Thymus (tissue), 11 donors: Measurements from ENCODE around the gene ZNF548. TPM values are rescaled to one million over a fixed set of nuclear protein-coding genes. Genes with fewer than 3 reads are reported as not detected.

Experiments
- DNase-seq, 9 donors: peaks; one replicate each; pipeline ENCODE4 v3.0.0-alpha.2; 2013; ENCODE audit warnings: low spot score in 9 of 9, low read depth in 6 of 9, missing footprints in 1 of 9
- H3K27ac ChIP-seq, 2 donors: one replicate each; pipeline ENCODE4 v1.5.1; 2013; ENCODE audit warnings: control low read depth in 1 of 2, low read depth in 1 of 2, low read length in 1 of 2, mild to moderate bottlenecking in 1 of 2, moderate library complexity in 1 of 2
- H3K27me3 ChIP-seq, 2 donors: one replicate each; pipeline ENCODE4 v1.5.1; 2013; ENCODE audit warnings: low read length in 1 of 2; ENCODE audit not compliant: control insufficient read depth in 2 of 2, insufficient read depth in 1 of 2
- H3K36me3 ChIP-seq, 2 donors: one replicate each; pipeline ENCODE4 v1.5.1; 2013; ENCODE audit warnings: low read length in 1 of 2, mild to moderate bottlenecking in 1 of 2, moderate library complexity in 1 of 2; ENCODE audit not compliant: control insufficient read depth in 2 of 2, insufficient read depth in 2 of 2
- H3K4me1 ChIP-seq, 2 donors: one replicate each; pipeline ENCODE4 v1.5.1; 2013; ENCODE audit warnings: low read length in 2 of 2; ENCODE audit not compliant: control insufficient read depth in 2 of 2, insufficient read depth in 2 of 2
- H3K4me3 ChIP-seq, 2 donors: one replicate each; pipeline ENCODE4 v1.5.1; 2013; ENCODE audit warnings: low read length in 2 of 2, control low read depth in 1 of 2, mild to moderate bottlenecking in 1 of 2
- H3K9me3 ChIP-seq, 2 donors: one replicate each; pipeline ENCODE4 v1.5.1; 2013; ENCODE audit warnings: low read length in 1 of 2, mild to moderate bottlenecking in 1 of 2; ENCODE audit not compliant: control insufficient read depth in 2 of 2, insufficient read depth in 1 of 2
- WGBS: extraction: QIAGEN DNeasy Blood & Tissue Kit; methylation state at CpG from one replicate; pipeline ENCODE4 v1.1.7; 2013; 5-methylcytosine and 5-hydroxymethylcytosine counted together
- polyA plus RNA-seq: library from polyadenylated mRNA; stranded (reverse); fragments of 200-250 nt; gene quantifications from one replicate; pipeline ENCODE4 v1.2.3, GENCODE V29; 2013
- total RNA-seq: library from RNA; stranded (reverse); fragments of 120-200 nt; gene quantifications from one replicate; pipeline ENCODE4 v1.2.4, GENCODE V29; 2013
- donor health status: healthy.

The ZNF548 gene
- total and polyA plus RNA-seq, 2 donors, result 14.7 to 26.4 TPM

DNA sequence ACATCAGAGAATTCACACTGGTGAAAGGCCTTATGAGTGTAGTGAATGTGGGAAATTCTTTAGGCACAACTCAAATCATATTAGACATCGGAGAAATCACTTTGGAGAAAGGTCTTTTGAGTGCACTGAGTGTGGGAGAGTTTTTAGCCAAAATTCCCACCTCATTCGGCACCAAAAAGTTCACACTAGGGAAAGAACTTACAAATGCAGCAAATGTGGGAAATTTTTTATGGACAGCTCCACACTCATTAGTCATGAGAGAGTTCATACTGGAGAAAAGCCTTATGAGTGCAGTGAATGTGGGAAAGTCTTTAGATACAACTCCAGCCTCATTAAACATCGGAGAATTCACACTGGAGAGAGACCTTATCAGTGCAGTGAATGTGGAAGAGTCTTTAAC is 31.4 kb downstream of the ZNF548 start:
- H3K27me3 ChIP-seq, result no peaks in the 10 kb centered on the region
- WGBS, result 98% methylated on average over 3 of the region's 3 CpGs
- peaks cover 0 to 4% of the 10 kb centered on the region in 2 donors for H3K9me3 ChIP-seq
- DNase-seq, result no peak
- no peak overlapping the region for H3K27ac ChIP-seq
- H3K4me3 ChIP-seq, result no peak overlapping the region
- H3K36me3 ChIP-seq, result peaks cover 32% of the 10 kb centered on the region in 2 donors
- no peaks in the 10 kb centered on the region for H3K4me1 ChIP-seq

DNA sequence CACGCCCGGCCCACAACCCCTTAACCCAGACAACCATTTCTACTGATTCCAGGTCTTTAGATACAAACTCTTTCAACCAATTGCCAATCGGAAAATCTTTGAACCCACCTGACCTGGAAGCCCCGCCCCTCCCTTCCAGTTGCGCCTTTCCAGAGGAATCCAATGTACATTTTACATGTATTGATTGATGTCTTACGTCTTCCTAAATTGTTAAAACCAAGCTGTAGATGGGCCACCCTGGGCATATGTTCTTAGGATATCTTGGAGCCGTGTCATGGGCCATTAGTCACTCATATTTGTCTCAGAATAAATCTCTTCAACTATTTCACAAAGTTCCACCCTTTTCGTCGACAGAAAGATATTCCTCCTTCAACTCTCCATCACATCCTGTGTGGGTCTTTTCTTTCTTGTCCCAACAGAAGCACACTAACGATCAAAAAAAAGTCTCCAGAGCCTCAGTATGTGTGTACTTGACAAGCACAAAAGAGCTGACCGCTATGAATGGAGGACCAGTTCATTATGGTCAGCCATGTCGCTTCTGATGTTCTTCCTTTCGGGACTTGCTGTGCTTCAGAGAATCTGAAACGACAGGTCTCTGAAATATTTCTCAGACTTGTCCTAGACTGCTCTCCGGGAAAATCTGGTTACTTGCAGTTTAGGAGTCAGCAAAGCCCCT is 44.9 kb downstream of the ZNF548 start:
- Histone ChIP-seq H3K9me3 (peaks cover 0 to 4% of the 10 kb centered on the region in 2 donors), H3K4me3 (peak overlapping the region; percentile 82 to 89), H3K27ac (no peak overlapping the region), H3K27me3 (no peaks in the 10 kb centered on the region), H3K36me3 (peaks cover 3% of the 10 kb centered on the region in 2 donors), H3K4me1 (peaks cover 9 to 13% of the 10 kb centered on the region in 2 donors)
- peak in 1 of 9 donors; percentile 19 for DNase-seq
- WGBS, result 50% methylated on average over 15 of the region's 15 CpGs

DNA sequence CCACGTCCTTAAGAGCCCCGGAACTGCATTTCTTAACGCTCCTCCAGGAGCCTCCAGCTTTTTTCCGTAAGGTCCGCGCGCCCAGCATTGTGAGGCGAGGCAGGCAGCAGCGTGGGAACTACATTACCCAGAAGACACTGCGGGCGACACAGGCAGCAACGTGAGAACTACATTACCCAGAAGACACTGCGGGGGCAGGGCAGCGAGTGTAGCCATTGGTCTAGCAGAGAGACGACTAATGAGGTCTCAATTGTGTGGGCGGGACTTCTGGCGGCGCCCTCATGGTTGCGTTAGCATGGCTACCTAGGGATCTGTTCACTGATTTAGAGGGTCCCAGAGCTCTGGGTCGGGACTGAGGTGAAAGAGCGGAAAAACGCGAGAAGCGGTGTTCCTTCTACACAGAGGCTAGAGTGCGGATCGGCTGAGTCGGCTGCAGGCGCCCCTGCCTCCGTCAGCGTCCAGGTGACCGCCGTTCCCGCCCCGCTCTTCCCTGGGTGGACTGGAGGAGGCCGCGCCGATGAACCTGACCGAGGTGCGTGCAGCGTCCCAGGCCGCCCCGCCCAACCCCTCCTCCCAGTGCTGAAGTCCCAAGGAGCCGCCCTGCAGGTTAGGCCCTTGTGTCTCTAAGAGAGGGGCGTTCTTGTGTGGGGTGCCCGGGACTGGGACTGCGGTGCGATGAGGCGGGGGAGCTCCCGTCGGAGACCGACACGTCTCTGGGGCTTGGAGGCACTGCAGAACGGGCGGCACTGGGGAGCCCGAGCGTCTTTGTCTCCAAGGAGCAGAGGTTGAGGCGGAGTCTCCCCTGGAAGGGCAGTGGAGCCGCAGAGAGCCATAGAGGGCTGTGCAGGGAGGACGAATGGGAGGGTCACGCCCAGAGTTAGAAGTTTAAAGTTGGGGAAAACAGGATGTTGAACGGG is 45.7 kb downstream of the ZNF548 start, which contains the start of gene ZNF749:
TSS of gene ZNF749 (plus strand) at position 264 of the 917 bp plus-strand sequence. CDS start at position 518, 254 bp downstream.
- Histone ChIP-seq H3K27me3 (no peaks in the 10 kb centered on the region), H3K9me3 (peaks cover 0 to 8% of the 10 kb centered on the region in 2 donors), H3K36me3 (peaks cover 3% of the 10 kb centered on the region in 2 donors), H3K4me3 (peak within 1 kb of the TSS; percentile 82 to 89), H3K27ac (peak within 1 kb of the TSS; percentile 10 to 48), H3K4me1 (peaks cover 9 to 13% of the 10 kb centered on the region in 2 donors)
- under 1% methylated on average over 61 of the region's 61 CpGs for WGBS
- DNase-seq, result peak; percentile 95 to 99 (median 98)

DNA sequence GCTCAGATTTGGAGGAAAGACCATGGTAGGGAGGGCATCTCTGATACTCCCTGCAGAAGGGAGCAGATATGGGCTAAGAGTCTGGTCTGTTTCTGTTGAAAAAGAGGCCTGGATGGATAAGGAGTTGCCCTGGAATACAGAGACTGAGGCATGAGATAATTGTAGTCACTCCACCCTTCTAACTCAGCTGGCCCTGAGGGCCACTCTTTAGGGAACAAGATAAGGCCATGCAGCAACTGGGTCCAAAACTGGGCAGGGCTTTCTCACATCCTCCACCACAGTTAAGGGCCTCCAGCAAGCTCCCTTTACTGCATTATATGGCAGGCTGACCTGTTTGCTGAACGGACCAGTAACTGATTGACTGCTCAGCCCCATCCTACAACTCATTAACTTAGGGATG is 46.8 kb downstream of the ZNF548 start:
- H3K4me3 ChIP-seq, result peak overlapping the region in 1 of 2 donors; percentile 89
- 98% methylated on average over 1 of the region's 1 CpG for whole genome bisulfite sequencing

DNA sequence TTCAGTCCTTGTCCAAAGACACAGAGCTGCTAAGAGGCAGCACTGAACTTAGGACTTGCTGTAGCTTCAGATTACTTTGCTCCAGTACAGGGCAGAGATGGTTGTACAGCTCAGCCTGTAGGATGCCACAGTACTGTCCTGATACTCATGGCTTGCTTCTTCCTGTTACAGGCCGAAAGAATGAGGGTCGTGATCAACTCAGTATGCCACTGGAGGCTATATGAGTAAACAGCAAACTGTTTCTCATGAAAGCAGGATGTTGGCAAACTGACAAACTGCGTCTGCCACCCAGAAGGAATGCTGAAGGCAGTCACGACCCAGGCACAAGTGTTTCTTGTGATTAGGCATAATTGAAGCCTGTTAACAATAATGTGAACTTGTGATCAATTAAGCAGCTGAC is 48.3 kb downstream of the ZNF548 start:
- Histone ChIP-seq H3K36me3 (peaks cover 3 to 4% of the 10 kb centered on the region in 2 donors), H3K4me1 (peaks cover 9 to 13% of the 10 kb centered on the region in 2 donors), H3K4me3 (no peak overlapping the region), H3K9me3 (peaks cover 0 to 26% of the 10 kb centered on the region in 2 donors), H3K27ac (no peak overlapping the region), H3K27me3 (no peaks in the 10 kb centered on the region)
- DNase-seq, result no peak
- 95% methylated on average over 4 of the region's 4 CpGs for WGBS

More for the DNA sequence above, 46.8 kb downstream of the ZNF548 start:
- peaks cover 3% of the 10 kb centered on the region in 2 donors for H3K36me3 ChIP-seq
- DNase-seq, result no peak
- no peaks in the 10 kb centered on the region for H3K27me3 ChIP-seq
- no peak overlapping the region for H3K27ac ChIP-seq
- peaks cover 9 to 13% of the 10 kb centered on the region in 2 donors for H3K4me1 ChIP-seq
- peaks cover 0 to 16% of the 10 kb centered on the region in 2 donors for H3K9me3 ChIP-seq

DNA sequence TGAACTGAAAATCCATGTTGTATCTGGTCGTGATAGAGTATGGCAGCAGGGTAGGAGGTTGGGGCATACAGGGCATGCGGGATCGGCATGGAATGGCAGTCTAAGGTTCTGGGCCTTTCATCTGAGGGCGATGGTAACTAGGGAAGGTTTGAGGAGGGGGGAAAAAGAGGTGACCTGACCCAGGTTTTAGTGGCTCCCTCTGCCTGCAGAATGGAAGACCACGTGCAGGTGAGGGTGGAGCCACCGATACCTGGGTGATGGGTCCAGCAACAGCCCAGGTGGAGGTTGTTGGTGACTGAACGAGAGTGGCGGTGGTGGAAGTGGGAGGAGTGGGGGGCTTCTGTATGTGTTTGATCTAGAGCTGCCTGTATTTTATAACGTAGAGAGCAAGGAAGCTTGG is 49.3 kb downstream of the ZNF548 start:
- Histone ChIP-seq H3K27me3 (no peaks in the 10 kb centered on the region), H3K9me3 (peaks cover 0 to 32% of the 10 kb centered on the region in 2 donors), H3K4me3 (no peak overlapping the region), H3K4me1 (peaks cover 9 to 13% of the 10 kb centered on the region in 2 donors), H3K27ac (no peak overlapping the region), H3K36me3 (peaks cover 9 to 14% of the 10 kb centered on the region in 2 donors)
- WGBS, result 97% methylated on average over 9 of the region's 9 CpGs
- DNase-seq, result no peak

DNA sequence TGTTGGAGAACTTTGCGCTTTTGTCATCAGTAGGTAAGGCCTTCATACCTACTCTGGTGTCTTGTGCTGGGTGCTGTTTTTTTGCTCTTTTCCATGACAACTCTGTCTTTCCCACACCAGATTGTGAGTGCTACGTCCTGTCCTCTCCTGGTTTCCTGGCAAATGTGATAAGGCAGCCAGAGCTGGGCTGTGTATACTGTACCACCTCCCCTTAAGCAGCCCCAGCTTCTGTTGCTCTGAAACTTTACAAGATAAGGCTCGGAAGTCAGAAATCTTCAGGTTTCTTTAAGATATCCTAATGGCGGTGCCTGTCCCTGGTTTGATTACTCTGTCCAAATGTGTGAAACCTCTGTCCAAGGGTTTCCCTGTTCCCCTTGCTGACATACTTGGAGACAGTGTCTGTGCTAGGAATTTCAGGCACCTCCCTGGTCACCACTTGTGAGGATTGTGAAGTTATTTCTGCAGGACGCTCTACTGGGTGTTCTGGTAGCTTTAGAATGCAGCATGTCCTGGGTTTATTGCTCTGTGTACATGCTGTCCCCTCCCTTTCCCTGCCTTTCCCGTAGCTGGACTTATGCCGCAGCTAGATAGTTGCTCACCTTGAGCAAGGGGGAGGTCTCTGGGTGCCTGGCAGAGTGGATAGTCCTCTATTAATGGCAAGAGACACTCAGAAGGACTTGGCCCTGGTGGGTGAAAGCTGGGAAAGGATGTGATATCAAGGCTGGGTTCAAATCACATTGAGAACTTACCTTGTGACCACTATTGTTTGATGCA is 52.5 kb downstream of the ZNF548 start:
- DNase-seq, result no peak
- peaks cover 14 to 23% of the 10 kb centered on the region in 2 donors for H3K36me3 ChIP-seq
- no peaks in the 10 kb centered on the region for H3K27me3 ChIP-seq
- 85% methylated on average over 7 of the region's 7 CpGs for WGBS
- H3K4me1 ChIP-seq, result no peaks in the 10 kb centered on the region
- no peak overlapping the region for H3K4me3 ChIP-seq
- H3K27ac ChIP-seq, result no peak overlapping the region
- peaks cover 0 to 39% of the 10 kb centered on the region in 2 donors for H3K9me3 ChIP-seq

DNA sequence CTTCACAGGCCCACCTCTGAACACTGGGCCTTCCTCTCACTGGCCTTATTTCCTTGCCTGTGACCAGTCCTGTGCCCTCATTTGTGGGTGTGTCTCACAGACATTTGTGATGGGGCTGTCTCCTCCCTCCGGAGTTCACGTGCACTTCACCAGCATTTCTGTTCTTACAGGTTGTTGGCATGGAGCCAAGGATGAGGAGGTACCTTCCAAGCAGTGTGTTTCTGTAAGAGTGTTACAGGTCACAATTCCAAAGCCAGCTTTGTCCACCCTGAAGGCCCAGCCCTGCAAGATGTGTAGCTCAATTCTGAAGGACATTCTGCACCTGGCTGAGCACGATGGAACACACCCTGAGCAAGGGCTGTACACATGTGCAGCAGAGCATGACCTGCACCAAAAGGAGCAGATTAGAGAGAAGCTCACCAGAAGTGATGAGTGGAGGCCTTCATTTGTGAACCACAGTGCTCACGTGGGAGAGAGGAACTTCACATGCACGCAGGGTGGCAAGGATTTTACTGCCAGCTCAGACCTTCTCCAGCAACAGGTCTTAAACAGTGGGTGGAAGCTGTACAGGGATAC is 53.6 kb downstream of the ZNF548 start:
- Histone ChIP-seq H3K36me3 (peaks cover 14 to 22% of the 10 kb centered on the region in 2 donors), H3K4me3 (no peak overlapping the region), H3K27me3 (no peaks in the 10 kb centered on the region), H3K9me3 (peaks cover 0 to 39% of the 10 kb centered on the region in 2 donors), H3K4me1 (no peaks in the 10 kb centered on the region), H3K27ac (no peak overlapping the region)
- DNase-seq, result no peak
- WGBS, result 86% methylated on average over 5 of the region's 5 CpGs
